ENCODE measurements around the gene NEU4.
"Not testable (repeated sequence)": the region's sequence is repeated elsewhere in the genome, so short reads cannot be mapped to it uniquely, and the experiment has no call there.

Gene NEU4

GRCh38 chr2:241799522-241800197 is 9.3 kb upstream of the NEU4 start:
- no peak for DNase-seq

GRCh38 chr2:241800198-241800903 is 8.6 kb upstream of the NEU4 start:
- not testable (repeated sequence) for DNase-seq

- DNase-seq = no peak
Observed at GRCh38 chr2:241801611-241802420, 7.2 kb upstream of the NEU4 start.

GRCh38 chr2:241802421-241803318 is 6.3 kb upstream of the NEU4 start:
- DNase-seq = no peak

GRCh38 chr2:241803387-241804325 is 5.3 kb upstream of the NEU4 start:
- DNase-seq = peak; percentile 63

GRCh38 chr2:241804326-241805229 is 4.4 kb upstream of the NEU4 start:
- peak; percentile 27 for DNase-seq

GRCh38 chr2:241806217-241806616 is 2.8 kb upstream of the NEU4 start:
- not testable (repeated sequence) for DNase-seq

- no peak for DNase-seq
Observed at GRCh38 chr2:241808051-241808720, 807 bp upstream of the NEU4 start.

- no peak for DNase-seq
Observed at GRCh38 chr2:241809383-241810306, 652 bp downstream of the NEU4 start.

- no peak for DNase-seq
Observed at GRCh38 chr2:241810307-241811200, 1.6 kb downstream of the NEU4 start.

GRCh38 chr2:241811201-241811951 is 2.4 kb downstream of the NEU4 start:
- DNase-seq = no peak

GRCh38 chr2:241811952-241812729 is 3.1 kb downstream of the NEU4 start:
- no peak for DNase-seq

- DNase-seq = no peak
Observed at GRCh38 chr2:241812730-241813643, 4.0 kb downstream of the NEU4 start.

GRCh38 chr2:241813644-241814392 is 4.8 kb downstream of the NEU4 start:
- no peak for DNase-seq
